ENCODE data around the gene TMEM218.

The TMEM218 gene

DNA sequence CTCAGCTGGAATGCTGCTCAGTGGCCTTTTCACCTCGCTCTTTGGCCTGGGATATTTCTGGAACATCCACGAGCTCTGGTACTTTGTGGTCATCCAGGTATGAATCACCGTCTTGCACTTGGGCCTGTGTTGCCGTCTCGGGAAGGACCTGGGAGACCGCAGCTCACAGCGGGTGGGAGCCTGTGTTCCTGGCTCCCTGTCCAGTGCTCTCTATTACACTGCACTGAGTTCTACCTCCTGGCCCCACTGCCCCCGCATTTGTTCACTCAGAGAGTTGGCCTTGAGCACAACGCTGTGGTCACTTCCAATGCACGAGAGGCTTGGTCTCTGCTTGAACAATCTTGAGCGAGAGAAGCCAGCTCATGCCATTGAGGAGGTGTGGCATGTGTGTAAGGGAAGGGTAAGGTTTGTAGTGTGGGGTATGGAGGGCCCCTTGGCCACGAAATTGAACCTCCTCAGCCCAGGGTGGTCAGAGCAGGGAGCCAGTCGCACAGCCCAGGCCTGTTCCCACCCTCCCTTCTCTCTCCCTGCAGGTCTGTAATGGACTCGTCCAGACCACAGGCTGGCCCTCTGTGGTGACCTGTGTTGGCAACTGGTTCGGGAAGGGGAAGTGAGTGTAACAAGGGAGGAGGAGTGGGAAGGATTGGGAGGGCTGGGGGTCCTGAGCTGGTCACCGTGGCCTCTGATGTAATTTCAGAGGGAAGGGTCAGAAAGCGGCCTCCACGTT lies 32.1 kb downstream of the TMEM218 start:
- H3K4me3 ChIP-seq (ENCODE audit: low read length) = no peak overlapping the region
- TF ChIP-seq ZNF274 (IDR thresholded peaks at IDR 0.05; ENCODE audit: low read depth, low read length) = no peak

DNA sequence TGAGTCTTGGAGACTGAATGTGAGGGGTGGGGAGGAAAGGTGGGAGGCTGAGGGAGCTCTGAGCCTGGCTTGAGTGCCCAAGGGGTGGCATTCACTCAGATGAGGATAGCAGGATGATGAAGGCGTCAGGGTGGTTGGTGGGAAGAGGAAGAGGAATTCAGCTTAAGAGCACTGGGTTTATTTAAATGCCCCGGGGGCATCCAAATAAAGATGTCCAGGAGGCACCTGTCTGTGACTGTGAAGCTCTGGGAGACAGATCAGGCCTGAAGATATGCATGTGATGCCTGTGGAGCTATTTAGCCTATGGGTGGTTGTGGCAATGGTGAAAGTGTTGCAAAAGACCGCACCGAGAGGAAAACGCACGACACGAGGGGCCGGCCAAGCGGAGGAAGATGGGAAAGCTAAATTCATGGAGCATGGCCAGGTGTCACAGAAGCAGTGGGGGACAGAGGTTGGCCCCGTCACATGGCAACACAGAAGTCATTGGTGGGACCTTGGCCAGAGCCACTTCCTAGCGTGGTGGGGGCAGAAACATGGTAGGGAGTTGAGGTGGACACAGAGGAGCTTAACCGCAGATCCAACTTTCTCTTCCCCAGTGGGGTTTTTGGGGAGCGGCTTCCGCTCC lies 32.8 kb downstream of the TMEM218 start:
- no peak for TF ChIP-seq ZNF274 (IDR thresholded peaks at IDR 0.05; ENCODE audit: low read depth, low read length)
- no peak overlapping the region for H3K4me3 ChIP-seq (ENCODE audit: low read length)

DNA sequence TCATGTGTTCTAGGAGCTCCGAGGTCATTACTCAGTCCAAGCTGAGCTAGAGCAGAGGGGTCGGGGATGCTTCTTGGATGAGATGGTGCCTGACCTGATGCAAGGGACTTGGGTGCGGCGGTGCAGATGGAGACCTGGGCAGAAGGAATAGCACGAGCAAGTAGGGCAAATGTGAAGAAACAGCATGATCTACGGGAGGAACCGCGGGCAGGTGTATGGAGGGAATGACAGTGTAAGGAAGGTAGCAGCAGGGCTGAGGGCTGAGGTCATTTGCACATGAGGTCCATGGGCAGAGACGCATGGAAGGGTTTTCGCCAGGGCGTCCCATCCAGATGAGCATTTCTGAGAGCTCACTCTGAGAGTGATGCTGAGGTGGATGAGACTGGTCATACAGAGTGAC lies 33.4 kb downstream of the TMEM218 start:
- no peak for TF ChIP-seq ZNF274 (IDR thresholded peaks at IDR 0.05; ENCODE audit: low read depth, low read length)
- no peak overlapping the region for H3K4me3 ChIP-seq (ENCODE audit: low read length)

DNA sequence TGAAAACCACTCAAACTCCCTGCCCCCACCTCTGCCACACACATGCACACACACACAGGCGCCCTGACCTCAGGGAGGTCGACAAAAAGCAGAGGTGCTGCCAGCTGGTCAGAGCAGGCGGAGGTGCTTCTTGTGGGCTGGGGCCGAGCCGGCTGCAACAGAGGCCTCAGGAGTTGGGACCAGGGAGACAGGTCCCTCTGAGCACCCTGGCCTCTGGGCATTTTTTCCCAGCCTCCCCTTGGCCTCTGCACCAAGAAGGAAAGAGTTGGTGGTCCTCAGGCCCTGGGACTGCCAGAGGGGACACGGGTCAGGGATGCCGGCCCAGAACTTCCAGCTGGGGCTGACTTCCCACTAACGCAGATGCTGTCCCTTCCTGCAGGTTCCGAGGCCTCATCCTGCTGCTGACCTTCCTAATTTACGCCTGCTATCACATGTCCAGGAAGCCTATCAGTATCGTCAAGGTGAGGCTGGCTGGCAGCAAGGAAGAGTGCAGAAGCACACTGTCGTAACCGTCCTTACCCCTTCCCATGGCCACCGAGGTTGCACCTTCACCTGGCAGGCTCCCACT lies 35.0 kb downstream of the TMEM218 start:
- no peak for TF ChIP-seq ZNF274 (IDR thresholded peaks at IDR 0.05; ENCODE audit: low read depth, low read length)
- H3K4me3 ChIP-seq (ENCODE audit: low read length) = no peak overlapping the region

DNA sequence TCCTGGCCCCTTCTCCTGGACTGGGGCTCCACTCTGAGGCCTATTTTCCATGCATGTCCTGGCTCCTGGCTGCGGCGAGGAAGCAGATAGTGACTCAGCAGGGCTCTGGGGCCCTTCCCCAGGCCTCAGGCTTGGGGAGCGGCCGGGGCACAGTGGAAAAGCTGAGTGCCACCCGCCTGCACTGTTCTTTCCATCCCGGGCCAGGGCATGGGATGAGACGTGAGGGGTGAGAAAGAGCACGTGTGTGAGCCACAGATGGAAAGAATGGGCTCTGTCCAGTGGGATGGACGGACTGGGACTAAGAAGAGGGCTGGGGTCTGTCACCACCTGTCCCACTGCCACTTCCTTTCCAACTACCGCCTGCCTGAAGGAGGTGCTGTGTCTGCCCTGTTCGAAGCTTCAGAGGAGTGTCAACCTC lies 35.5 kb downstream of the TMEM218 start:
- no peak overlapping the region for H3K4me3 ChIP-seq (ENCODE audit: low read length)
- TF ChIP-seq ZNF274 (IDR thresholded peaks at IDR 0.05; ENCODE audit: low read depth, low read length) = no peak

DNA sequence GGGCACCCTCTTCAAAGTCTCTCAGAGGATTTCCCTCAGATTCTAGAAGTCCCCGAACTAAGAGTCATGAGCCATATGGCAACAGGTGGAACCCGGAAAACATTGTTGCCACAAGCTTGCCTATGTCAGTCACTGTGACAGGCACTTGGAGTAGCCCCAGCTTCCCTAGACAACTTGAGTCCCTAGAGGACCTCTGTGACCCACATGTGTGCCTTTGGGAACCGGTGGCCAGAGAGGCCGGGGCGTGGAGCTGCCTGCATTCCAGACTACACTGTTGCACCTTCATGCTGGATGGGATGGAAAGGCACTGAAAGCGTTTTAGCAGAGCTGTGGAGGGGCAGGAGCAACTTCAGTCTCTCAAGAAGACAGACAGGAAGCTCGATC lies 36.2 kb downstream of the TMEM218 start:
- no peak overlapping the region for H3K4me3 ChIP-seq (ENCODE audit: low read length)
- TF ChIP-seq ZNF274 (IDR thresholded peaks at IDR 0.05; ENCODE audit: low read depth, low read length) = no peak

DNA sequence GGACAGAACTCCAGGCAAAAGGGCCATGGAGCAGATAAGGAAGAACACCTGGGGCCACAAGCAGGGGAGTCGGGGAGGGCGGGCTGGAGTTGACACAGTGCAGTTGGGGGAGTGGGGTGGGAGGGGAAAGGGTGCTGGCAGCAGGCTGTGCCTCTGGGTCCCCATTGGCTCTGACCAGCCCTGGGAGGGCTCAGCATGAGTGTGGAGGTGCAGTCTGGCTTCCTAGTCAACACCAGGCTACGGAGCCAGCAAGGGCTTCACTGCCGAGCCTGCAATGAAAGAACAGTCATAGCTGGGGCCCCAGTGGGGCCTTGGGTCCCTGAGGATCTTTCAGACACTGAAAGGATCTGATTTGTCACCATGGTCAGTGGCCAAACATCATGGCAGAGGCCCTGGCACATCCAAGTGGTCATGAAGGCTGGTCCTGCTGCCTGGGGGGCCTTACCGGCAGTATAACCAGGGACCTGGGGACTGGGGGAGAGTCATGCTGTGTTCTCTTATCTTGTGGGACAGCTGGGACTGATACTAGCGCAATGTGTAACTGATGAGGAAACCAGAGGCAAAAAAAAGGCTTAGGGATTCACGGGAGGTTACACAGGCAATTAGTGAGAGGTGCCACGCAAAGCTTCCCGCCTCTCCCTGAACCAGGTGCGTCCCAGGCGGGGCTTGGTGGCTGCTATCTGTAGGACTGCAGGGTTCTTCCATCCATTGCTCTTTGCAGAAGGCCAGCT lies 36.8 kb downstream of the TMEM218 start:
- no peak overlapping the region for H3K4me3 ChIP-seq (ENCODE audit: low read length)
- no peak for TF ChIP-seq ZNF274 (IDR thresholded peaks at IDR 0.05; ENCODE audit: low read depth, low read length)

DNA sequence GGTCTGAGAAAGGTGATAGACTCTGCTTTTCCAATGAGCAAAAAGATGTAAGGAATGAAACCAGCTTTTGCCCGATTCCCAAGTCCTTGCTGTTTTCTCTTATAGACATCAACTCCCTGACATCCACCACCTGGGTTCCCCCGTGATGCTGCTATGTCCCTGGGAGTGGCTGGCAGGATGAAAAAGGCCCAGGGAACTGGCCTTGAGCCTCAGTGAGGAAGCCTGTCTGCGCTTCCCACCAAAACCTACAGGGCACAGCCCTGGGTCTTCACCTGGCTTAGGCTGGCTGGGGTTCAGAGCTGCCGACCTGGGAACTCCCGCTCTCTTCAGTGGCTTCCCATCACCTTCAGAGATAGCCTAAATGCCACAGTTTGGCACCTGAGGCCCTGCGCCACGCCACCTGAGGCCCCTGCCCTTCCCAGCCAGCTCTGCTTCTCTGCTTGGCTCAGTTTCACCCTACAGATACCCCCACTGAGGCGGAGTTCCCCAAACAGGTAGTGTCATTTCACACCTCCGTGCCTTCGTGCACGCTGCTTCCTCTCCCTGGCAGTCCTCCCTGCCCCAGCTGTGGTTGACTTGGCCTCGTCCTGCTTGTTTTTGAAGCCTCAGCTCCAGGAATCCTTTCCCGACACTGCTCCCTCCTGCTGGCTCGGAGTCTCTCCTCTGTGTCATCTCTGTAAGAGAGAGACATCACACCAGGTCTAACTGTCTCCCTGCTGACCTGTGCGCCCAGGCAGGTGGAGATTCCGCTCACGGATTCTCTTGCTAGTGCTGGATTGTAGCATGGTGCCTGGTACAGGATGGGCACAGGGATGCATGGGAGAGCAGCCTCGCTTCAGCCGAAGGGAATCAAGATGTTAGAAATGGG lies 37.6 kb downstream of the TMEM218 start:
- no peak overlapping the region for H3K4me3 ChIP-seq (ENCODE audit: low read length)
- no peak for TF ChIP-seq ZNF274 (IDR thresholded peaks at IDR 0.05; ENCODE audit: low read depth, low read length)

DNA sequence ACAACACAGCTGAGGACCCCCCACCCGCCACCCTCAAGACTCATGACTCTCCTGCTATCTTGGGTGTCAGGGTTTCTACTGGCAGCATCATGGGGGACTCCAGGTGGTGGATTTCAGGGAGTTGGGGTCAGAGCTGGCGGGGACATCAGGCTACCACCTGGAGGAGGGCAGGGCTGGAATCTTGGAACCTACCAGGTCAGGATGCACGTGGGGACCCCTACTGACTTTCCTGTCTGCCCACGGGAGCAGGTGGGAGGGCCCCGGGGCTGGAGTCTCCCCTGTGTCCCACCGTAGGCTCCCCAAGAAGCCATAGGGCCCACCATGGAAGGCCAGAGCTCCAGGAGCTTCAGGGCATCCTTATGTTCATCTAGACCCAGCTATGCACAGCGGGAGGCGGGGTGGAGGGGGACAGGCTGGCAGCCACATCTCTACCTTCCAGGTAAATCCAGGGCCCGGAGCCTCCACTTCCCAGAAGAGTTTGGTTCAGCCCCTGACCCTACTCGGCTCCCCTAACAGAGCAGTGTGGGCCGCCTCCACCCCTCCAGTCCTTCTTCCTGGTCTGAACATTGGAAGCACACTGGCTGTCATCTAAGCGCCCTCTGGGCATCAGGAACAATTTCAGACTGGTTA lies 38.4 kb downstream of the TMEM218 start:
- no peak overlapping the region; the same call in 1 of the 2 replicates for H3K4me3 ChIP-seq (ENCODE audit: low read length)
- no peak for TF ChIP-seq ZNF274 (IDR thresholded peaks at IDR 0.05; ENCODE audit: low read depth, low read length)

DNA sequence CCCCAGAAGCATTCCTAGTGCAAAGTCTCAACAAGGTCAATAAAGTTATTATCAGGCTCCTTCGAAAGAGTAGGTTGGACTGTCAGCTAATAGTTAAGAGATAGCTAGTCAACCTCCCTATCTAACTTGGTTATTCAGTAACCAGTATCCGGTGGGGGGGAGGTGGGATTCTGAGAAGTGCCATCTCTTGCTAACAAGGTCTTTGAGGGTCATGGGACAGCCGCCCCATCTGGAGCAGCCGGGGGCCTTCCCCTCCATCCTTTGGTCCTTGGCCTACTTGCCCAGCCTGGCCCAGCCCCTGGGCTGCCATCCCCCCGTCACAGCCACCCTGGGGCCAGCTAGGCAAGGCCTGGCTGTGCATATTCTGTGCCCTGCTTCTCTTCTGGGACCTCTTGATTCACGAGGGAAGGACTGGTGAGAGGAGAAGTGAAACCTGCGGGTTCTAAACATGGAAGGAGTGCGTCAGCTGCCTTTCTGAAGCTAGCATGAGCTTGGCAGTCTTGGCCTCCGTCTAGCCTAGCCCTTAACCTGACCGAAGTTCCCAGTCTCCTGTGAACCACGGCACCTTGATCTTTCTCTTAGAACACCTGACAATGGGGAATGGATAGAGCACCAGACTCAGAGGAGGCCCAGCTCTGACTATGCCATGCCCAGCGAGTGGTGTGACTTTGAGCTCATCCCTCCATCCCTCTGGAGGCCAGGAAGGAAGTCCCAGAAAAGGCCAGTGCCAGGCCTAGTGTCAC lies 39.0 kb downstream of the TMEM218 start:
- TF ChIP-seq ZNF274 (IDR thresholded peaks at IDR 0.05; ENCODE audit: low read depth, low read length) = no peak
- H3K4me3 ChIP-seq (ENCODE audit: low read length) = peak overlapping the region; percentile 30; the same call in 1 of the 2 replicates

DNA sequence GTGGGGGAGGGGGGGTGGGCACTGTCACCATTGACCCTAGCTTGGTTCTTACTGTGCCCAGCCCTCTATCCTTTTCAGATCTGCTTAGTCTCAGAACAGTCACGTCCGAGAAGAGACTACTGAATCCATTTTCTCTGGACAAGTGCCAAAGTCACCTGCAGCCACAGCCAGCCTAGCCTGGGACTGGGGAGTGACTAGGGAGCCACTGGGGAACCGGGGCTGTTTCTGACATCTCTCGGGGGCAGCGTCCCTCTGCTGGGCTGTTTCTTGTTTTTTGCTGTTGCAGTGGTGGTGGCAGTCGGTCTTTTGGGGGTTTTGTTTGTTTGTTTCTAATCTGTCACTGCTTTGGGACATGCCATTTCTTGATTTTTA lies 39.6 kb downstream of the TMEM218 start:
- H3K4me3 ChIP-seq (ENCODE audit: low read length) = peak overlapping the region; percentile 30; the same call in 1 of the 2 replicates
- no peak for TF ChIP-seq ZNF274 (IDR thresholded peaks at IDR 0.05; ENCODE audit: low read depth, low read length)

DNA sequence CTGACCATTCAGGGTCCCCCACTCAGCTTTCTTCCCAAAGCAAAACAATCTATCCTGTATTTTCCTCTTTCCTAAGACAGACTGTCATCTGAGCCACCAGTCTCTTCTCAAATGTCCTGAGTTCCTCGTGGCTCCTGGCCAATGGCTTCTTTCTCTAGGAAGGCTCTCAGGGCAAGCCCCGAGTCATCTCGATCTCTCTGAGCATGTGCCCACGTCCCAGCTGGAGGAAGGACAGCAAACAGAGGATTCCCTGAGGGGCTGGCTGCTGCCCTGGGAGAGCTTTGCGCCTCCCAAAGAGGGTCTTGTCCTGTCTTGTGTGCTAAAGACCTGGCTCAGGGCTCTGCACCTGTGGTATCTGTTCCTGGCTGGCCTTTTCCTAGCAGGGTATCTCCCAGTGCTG lies 40.0 kb downstream of the TMEM218 start:
- TF ChIP-seq ZNF274 (IDR thresholded peaks at IDR 0.05; ENCODE audit: low read depth, low read length) = no peak
- H3K4me3 ChIP-seq (ENCODE audit: low read length) = no peak overlapping the region

Measured in GM08714 (cell line).